Measurements from ENCODE around the gene SETBP1.

- TF ChIP-seq MAFG (tag; conservative IDR thresholded peaks at IDR 0.05) (no peak), SMC3 (conservative IDR thresholded peaks at IDR 0.05; ENCODE audit: insufficient read depth, low read depth, low read length) (no peak), MAFF (IDR thresholded peaks at IDR 0.05; ENCODE audit: low read length) (no peak), ZFP36 (IDR thresholded peaks at IDR 0.05; ENCODE audit: low read depth, low read length, partially characterized antibody) (no peak), SIN3A (IDR thresholded peaks at IDR 0.05; ENCODE audit: borderline replicate concordance in 2 of 2, control insufficient read depth in 1 of 2, low read depth in 2 of 2, low read length in 2 of 2) (no peak), E2F1 (CRISPR knock-in tag; IDR thresholded peaks at IDR 0.05) (no peak)
Observed at GRCh38 chr18:44813586-44813985, 132.9 kb downstream of the SETBP1 start.
